ENCODE measurements around the gene RAD21L1.
A peak's percentile ranks its signal among the peaks of the same experiment; 100 is the strongest.

The RAD21L1 gene

DNA sequence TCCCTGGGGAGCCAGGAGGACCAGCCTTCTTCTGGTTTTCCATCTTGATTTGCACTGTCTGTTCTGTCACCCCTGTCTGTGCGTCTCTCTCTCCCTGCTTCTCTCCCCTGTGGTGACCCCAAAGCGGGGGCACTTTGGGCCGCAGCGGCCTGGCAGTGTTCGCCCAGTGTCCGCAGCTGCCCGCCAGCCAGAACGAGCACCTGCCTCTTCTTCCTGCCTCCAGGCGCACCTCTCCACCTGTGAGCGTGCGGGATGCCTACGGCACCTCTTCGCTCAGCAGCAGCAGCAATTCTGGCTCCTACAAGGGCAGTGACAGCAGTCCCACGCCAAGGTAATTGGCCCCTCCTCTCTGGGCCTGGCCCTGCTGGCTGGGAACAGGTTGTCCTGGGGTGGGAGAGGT, 71.1 kb downstream of the RAD21L1 start:
- no peak for DNase-seq

GRCh38 chr20:1297486-1297885, 71.6 kb downstream of the RAD21L1 start:
- DNase-seq, result no peak

GRCh38 chr20:1298166-1298565, 72.3 kb downstream of the RAD21L1 start:
- DNase-seq, result no peak

DNA sequence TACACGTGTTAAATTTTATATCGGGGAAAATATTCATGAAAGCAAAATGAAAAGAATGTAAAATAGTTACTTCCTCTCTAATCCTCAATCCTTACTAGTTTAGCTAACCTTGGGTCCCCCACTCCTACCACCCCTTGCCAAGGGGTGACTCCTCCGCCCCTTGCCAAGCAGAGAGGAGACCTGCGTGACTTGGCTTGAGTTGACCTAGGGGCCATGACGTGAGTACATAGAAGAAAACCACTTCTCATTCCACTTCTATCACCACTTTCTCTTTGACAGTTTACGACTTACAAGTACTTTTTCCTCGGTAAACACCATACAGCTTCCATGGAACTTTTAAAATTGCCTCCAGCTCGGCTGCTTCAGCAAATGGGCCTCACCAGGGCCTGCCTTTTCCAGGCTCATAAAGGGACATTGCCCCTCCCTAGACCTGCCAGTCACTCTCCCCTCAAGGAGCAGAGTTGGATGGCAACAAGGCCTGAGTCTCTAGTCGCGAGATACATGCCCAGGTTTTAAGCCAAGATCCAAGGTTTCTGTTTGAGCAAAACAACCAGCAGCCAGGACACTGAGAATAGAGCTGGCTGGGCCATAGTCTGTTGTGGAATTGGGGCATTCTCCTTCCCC, 73.2 kb downstream of the RAD21L1 start:
- DNase-seq, result no peak

DNA sequence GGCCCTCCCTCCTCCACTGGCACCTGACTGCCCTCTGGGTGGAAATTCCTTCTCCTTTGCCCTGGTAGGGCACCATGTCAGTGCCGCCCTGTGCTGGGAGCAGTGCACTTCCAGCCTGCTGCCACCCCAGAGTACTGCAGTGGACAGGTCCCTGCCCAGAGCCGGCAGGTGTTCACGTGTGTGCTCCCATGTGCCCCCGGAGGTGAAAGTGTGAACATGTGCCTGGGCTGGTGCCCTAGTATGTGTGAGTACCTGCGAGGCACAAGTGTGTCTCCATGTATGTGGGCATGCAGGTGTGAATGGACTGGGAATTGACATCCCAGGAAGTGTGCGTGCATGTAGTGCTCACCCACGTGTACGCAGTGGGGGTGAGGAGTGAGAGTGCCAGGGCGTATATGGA, 73.7 kb downstream of the RAD21L1 start:
- peak in 1 of 2 experiments; percentile 2 for DNase-seq

- DNase-seq, result no peak
These were observed 74.4 kb downstream of the RAD21L1 start for GRCh38 chr20:1300083-1300840.

DNA sequence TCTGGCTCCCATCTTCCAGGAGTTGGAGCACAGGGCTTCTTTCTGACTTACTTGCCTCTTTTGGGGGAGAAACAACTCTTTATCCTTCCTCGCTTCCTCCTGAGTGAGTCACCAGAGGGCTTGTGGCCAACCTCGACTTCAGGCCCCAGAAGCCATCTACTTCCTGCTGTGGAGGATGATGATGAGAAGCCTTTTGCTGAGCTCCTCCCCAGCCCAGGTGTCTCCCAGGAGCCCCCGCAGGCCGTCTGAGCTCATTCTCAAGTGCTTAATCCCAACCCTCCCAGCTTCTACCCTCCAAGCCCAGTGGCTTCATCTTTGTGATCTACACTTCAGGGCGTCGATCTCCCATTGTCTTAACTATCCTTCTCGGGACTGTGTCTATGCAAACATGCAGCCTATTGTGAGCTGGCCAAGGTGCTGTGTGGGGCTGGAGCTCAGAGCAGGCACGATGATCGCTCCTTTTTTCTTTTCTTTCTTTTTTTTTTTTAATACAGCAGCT, 75.2 kb downstream of the RAD21L1 start:
- peak in 1 of 2 experiments; percentile 36 for DNase-seq

DNA sequence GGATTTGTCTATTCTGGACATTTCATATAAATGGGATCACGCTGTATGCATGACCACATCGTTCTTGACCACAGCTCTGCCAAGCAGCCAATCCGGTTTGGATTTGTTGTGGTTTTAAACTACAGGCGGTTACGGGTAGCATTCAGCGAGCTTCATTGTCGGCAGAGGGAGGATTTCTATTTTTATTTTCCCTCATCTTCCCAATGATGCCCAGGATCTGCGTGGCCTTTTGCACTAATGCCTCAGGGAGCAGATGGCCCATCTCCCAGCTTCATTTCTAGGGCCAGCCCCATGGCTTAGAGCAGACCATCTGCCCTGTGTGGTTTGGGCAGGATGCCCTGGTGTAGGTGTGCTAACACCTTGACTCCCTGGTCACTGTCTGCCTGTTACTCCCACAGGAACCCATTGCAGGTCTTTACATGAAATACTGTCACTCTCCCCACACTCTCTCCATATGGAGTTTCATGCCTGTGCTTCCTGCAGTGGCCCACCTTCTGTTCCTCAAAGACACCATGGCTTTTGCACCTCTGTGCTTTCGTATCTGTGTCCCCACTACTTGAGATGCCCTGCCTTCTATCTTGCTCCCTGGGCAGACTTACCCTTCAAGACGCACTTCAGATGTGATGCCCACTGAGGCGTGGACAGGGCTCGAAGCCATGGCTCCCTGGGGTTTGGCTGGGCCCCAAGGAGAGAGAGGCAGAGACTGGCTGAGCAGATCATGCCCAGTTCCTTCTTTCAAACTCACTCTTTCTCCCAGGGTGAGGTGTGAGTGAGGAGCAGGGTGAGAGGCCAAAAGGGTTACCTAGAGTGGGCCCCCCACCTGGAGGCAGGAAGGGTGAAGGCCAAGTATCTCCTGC, 77.1 kb downstream of the RAD21L1 start:
- no peak for DNase-seq

- no peak for DNase-seq
These were observed 79.1 kb downstream of the RAD21L1 start for GRCh38 chr20:1304710-1305515.
